Activated CD8-positive, alpha-beta memory T cell treated with anti-CD3 and anti-CD28 coated beads, Interleukin-2, amount 50 U/mL, for 1 hour (primary cell): ENCODE results near the gene RAB1B.

Experiments
- DNase-seq: peaks from one replicate; pipeline ENCODE4 v3.0.0-alpha.2; 2020; ENCODE audit errors: extremely low read depth

RAB1B gene

GRCh38 chr11:66322732-66323427 lies 54.4 kb downstream of the RAB1B start:
- DNase-seq: no peak

GRCh38 chr11:66323684-66324083 lies 55.2 kb downstream of the RAB1B start:
- no peak for DNase-seq

- DNase-seq: no peak
Measured at GRCh38 chr11:66324664-66325063, 56.2 kb downstream of the RAB1B start.

GRCh38 chr11:66325263-66325671 lies 56.8 kb downstream of the RAB1B start:
- DNase-seq: no peak

- DNase-seq: no peak
Measured at GRCh38 chr11:66326261-66327111, 58.0 kb downstream of the RAB1B start.
